AG20443 (cell line): ENCODE measurements around the gene BABAM2.
"Not testable (repeated sequence)": the region's sequence is repeated elsewhere in the genome, so short reads cannot be mapped to it uniquely, and the experiment has no call there.

Source experiments
- DNase-seq: peaks from one replicate; pipeline ENCODE4 v3.0.0; 2012; ENCODE audit warnings: low spot score, mixed read lengths

BABAM2 gene

GRCh38 chr2:28314968-28315367 is 424.4 kb downstream of the BABAM2 start:
- no peak for DNase-seq

GRCh38 chr2:28316546-28317335 is 426.2 kb downstream of the BABAM2 start:
- no peak for DNase-seq

- no peak for DNase-seq
These were observed 426.9 kb downstream of the BABAM2 start for GRCh38 chr2:28317390-28317789.

DNA sequence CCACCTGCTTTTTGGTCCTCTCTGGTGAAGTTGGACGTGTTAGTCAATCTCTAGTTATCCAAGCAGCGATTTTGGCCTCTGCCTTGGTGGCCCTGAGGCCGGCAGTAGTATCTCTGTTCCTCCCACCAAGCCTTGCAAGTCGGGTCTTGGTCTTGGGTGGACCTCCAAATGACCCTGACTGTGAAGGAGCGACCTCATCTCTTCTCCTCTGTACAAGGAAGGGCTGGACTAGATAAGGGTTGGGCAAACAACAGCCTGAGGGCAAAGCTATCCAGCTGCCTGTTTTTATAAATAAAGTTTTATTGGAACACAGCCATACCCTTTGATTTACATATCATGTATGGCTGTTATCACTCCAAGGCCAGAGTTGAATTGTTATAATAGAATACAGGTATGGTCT is 427.5 kb downstream of the BABAM2 start:
- DNase-seq = no peak

DNA sequence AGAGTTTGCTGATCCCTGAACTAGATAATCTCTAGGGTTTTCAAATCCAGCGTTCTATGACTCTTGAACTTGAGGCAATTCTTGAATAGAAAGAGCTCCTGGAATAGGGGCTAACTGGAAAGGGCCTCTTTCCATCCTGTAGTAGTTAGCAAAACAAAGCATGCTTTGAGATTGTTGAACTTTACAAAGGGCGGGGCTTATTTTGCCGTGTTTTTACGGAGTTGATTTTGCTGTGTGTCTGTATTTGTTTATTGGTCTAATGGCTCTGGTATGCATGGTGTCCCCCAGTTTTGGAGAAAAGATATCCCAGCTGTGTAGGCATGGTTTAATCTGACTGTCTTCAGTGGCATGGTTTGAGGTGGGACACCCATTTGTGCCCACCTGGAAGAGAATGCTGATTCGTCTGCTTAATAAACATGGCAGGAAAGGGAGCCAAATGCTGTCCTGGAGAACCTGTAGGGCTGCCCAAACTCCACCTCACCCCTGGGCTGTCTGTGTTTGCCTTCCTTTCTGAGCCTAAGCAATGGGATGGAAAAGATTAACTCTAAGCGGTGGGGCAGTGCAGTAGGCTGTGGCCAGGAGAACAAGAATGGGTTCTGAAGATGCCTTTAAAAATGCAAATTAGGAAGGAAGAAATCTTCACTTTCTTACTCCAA is 428.1 kb downstream of the BABAM2 start:
- no peak for DNase-seq

- no peak for DNase-seq
These were observed 428.8 kb downstream of the BABAM2 start for GRCh38 chr2:28319118-28320008.

DNA sequence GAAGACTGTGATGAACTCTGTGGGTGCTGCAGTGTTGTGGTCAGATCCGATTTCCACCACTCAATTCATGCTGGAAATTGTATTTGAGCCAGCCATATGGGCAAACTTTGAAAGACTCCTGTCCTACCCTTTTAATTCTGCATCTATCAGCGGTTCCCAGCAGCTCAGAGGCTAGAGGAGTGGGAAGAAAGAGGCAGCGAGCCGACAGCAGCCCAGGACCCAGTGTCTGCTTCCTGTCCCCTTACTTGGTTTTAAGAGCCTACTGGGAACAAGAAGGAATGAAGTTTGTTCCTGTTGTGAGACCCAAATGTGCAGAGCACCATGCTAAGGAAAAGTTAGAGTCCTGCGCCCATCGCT is 429.5 kb downstream of the BABAM2 start:
- DNase-seq = no peak

DNA sequence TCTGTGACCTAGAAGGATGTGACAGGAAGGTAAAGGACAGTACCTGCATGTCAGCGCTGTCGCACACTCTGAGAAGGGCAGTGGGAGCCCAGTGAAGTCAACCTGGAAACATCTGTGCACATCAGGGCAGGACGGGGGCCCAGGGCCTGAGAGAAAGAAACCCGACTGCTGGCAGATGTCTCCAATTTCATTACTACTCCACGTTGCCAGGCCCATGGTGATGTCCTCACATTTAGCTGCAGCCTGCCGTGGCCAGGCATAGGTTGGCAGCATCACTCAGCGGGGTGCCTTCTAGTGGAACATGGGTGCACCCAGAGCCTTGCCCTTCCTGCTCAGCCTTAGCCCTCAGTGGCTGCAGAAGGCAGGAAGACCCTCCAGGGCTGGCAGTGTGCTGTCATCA is 429.8 kb downstream of the BABAM2 start:
- DNase-seq = no peak

GRCh38 chr2:28321426-28321825 is 430.9 kb downstream of the BABAM2 start:
- peak; percentile 18 for DNase-seq

DNA sequence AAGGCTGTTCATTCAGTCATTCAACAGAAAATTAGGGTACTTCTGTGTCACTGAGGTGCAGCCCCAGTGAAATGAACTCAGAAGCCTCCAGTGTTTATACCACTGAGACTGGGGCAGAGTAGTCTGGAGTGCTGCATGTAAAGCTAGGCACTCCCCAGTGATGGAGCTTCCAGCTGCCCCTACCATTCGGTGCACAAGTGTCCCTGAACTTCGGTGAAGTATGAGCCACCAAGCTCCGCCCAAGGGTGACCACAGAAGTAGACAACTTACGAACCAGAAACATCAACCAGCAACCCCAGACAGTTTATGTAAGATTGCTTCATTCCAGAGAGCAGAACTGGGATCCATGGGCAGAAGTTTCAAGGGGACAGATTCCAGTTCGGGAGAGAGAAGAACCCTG is 431.5 kb downstream of the BABAM2 start:
- peak; percentile 3 for DNase-seq

DNA sequence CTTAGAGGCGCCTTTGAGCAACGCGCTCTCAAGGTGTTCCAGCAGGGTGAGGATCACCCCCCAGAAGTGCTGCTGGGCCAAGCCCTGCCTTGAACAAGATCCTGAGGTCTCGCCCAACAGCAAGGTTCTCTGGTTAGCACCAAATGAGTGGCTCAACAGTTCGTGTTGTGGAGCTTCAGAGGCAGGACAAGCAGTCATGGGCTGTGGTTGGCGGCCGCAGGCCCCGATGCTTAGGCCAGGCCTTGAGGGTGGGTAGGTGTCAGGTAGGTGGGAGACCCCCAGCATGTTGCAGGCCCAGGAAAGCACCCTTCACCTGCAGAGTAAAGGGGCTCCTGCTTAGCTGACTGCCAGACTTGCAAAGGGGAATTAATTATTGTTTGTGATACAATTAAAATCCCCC is 431.9 kb downstream of the BABAM2 start:
- no peak for DNase-seq

DNA sequence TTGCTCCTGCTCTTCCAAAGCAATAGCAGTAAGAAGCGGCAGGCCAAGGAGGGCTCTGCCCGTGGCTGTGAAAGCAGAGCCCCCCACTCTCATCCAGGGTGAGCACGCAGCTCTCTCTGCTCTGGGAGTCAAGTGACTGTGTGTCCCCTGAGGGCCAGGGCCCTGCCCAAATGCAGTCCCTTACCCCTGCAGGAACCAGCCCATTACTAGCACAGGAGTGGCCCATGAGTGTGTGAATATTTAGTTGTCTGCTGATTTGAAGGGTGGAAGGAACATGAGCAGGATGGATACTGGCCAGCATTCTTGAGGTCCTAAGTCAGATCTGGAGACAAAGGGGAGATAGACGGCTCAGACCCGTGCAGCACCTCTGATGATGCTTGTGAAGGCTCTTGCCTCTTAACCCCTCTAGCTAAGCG is 432.5 kb downstream of the BABAM2 start:
- no peak for DNase-seq

- no peak for DNase-seq
These were observed 434.6 kb downstream of the BABAM2 start for GRCh38 chr2:28325173-28325566.

GRCh38 chr2:28325567-28326468 is 435.3 kb downstream of the BABAM2 start:
- no peak for DNase-seq

- no peak for DNase-seq
These were observed 435.9 kb downstream of the BABAM2 start for GRCh38 chr2:28326469-28326805.

DNA sequence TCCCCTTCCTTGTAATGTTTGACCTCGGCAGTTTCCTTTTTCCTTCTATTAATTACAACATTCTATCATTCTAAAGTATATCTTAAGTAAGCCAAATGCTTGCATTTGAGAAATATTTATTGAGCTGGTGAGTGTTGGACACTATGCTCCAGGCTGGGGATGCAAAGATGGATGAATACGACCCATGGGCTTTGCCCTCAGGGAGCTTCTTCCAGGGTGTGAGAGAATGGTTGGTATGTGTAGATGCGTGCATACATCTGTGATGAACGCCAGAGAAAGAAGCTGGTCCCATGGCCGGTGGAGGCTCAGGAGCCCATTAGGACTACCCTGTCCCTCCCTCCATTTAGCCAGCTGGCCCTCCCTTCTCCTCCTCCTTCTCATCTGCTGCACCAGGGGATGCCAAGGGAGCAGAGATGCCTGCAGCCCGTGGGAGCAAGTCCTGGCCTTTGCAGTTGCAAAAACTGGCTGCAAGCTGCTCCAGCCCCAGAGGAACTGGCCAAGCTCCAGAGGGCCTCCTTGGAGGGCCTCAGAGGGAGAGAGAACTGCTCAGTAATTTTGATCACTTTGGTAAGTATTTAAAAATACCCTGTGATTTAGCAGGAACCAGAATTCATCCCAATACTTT is 436.5 kb downstream of the BABAM2 start:
- DNase-seq = no peak

DNA sequence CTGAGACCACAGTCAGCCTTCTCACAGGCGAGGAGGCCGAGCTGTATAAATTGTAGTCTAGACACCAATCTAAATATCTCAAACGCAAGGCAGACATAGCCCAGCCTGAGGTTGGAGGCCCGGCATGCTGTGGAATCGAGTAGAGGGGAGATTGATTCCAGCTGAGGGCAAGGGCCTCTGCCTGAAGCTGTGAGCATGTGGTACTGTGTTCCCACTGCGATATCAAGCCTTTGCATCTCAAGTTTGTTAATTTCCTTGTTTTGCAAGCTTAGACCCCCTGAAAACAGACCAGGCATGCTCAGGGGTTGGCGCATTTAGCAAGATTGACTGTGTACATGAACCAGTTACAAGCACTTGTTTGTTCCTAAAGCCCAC is 437.0 kb downstream of the BABAM2 start:
- DNase-seq = no peak

DNA sequence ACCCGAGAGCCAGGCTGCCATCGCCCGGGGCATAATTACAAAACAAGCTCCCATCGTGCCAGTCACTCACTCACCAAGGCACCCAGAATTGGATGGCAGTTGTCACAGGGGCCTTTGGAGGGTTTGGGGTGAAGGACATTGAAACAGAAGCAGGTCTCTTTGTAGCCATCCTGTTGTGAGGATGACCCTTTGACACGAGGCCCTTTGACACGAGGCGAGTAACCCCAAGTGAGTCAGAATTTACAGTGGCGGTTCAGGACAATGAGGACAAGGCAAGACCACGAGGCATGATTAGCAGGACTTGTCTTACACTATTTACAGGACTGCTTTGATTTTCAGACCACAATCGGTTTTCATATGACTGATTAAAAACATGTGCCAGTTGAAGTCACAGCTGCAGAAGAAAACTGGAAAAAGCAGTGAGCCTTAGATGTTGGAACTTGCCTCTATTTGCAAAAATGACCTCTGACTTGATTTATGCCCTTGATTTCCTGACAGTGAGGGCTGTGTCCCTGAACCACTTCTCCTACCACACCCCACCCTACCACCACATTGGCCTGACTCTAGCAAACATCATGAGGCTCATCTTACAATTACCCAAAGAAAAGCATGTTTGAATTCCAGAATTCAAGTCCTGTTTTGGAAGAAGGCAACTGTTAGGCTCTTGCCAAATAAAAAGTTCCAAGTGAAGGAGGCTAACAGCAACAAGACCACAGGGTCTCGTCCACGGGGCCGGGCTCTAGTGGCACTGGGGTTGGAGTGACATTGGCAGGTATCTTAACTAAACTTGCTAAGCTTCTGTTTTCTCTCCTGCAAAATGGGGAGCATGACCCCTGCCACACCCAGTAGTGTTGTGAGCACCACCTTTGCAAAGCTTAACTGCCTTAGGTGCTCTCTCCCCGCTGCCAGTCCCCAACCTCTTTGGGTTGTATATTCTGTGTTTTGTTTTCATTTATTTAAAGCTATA is 437.7 kb downstream of the BABAM2 start:
- peak; percentile 65 for DNase-seq

- DNase-seq = no peak
These were observed 438.7 kb downstream of the BABAM2 start for GRCh38 chr2:28329184-28329583.

- not testable (repeated sequence) for DNase-seq
These were observed 440.2 kb downstream of the BABAM2 start for GRCh38 chr2:28330722-28331121.
